CD4-positive, CD25-positive, alpha-beta regulatory T cell (primary cell): ENCODE data around the gene TEX19. TPM values are rescaled to one million over a fixed set of nuclear protein-coding genes. Genes with fewer than 3 reads are reported as not detected.

Experiments used
- polyA plus RNA-seq, 4 donors: library from polyadenylated mRNA; unstranded; fragments of 300-500 nt; fragmentation: Illumina TruSeq; gene quantifications; one replicate each; pipeline ENCODE4 v1.2.3, GENCODE V29; 2021
- total RNA-seq: library from RNA; stranded (reverse); gene quantifications from one replicate; pipeline ENCODE4 v1.2.3, GENCODE V29; 2022

The TEX19 gene
- total and polyA plus RNA-seq, 5 donors from 2014 or later, result not detected

Other genes with a start within 250 kb of the TEX19 start
- gene CCDC57, start 146.4 kb upstream of the TEX19 start, total RNA-seq, result 76.6 TPM
- gene CCDC57, start 146.4 kb upstream of the TEX19 start, polyA plus RNA-seq, result 10 to 100 TPM; 27.7 to 38.9 (median 33.7) TPM
- gene SLC16A3, start 130.2 kb upstream of the TEX19 start, total RNA-seq, result 52.5 TPM
- gene SLC16A3, start 130.2 kb upstream of the TEX19 start, polyA plus RNA-seq, result 1 to 10 TPM; 1.5 to 3.3 (median 2.2) TPM
- gene CSNK1D, start 85.5 kb upstream of the TEX19 start, total RNA-seq, result 333 TPM
- 10 to 100 TPM; 41.2 to 50.3 (median 48.6) TPM for gene CSNK1D, start 85.5 kb upstream of the TEX19 start, polyA plus RNA-seq
- gene CD7, start 41.6 kb upstream of the TEX19 start, total RNA-seq, result 140 TPM
- gene CD7, start 41.6 kb upstream of the TEX19 start, polyA plus RNA-seq, result 10 to 100 TPM; 56.3 to 76.9 (median 68.3) TPM
- 0.52 TPM for gene SECTM1, start 25.5 kb upstream of the TEX19 start, total RNA-seq
- gene SECTM1, start 25.5 kb upstream of the TEX19 start, polyA plus RNA-seq, result under 1 TPM; 0.38 to 0.91 (median 0.51) TPM
- gene UTS2R, start 12.5 kb downstream of the TEX19 start, total RNA-seq, result not detected
- gene UTS2R, start 12.5 kb downstream of the TEX19 start, polyA plus RNA-seq, result not detected
- 42.8 TPM for gene HEXD, start 59.1 kb downstream of the TEX19 start, total RNA-seq
- gene HEXD, start 59.1 kb downstream of the TEX19 start, polyA plus RNA-seq, result 10 to 100 TPM in 3 of 4 donors, 1 to 10 TPM in 1; 9.7 to 13.0 (median 11.3) TPM
- gene OGFOD3, start 59.3 kb downstream of the TEX19 start, total RNA-seq, result 13.9 TPM
- gene OGFOD3, start 59.3 kb downstream of the TEX19 start, polyA plus RNA-seq, result 10 to 100 TPM; 20.5 to 32.9 (median 24.6) TPM
- gene CYBC1, start 91.5 kb downstream of the TEX19 start, total RNA-seq, result 155 TPM
- 100 to 1,000 TPM; 174 to 230 (median 203) TPM for gene CYBC1, start 91.5 kb downstream of the TEX19 start, polyA plus RNA-seq
- 93.2 TPM for gene NARF, start 99.5 kb downstream of the TEX19 start, total RNA-seq
- 100 to 1,000 TPM in 3 of 4 donors, 10 to 100 TPM in 1; 97.0 to 141 (median 114) TPM for gene NARF, start 99.5 kb downstream of the TEX19 start, polyA plus RNA-seq
- 55.6 TPM for gene FOXK2, start 160.5 kb downstream of the TEX19 start, total RNA-seq
- 1 to 10 TPM; 2.2 to 4.9 (median 3.8) TPM for gene FOXK2, start 160.5 kb downstream of the TEX19 start, polyA plus RNA-seq